Measurements from ENCODE around the gene PCP2.

GRCh38 chr19:7627166-7627565 is 6.4 kb downstream of the PCP2 start:
- TF ChIP-seq POLR2A (IDR thresholded peaks at IDR 0.05) (no peak), CTCF (IDR thresholded peaks at IDR 0.05) (no peak), EP300 (IDR thresholded peaks at IDR 0.05) (no peak)
